Measurements from ENCODE around the gene RNF31. TPM values are rescaled to one million over a fixed set of nuclear protein-coding genes. Genes with fewer than 3 reads are reported as not detected.

The RNF31 gene
- total and polyA plus RNA-seq, 2 experiments from 2014 or later: 27.8 to 29.7 TPM

GRCh38 chr14:24100197-24100981 lies 46.9 kb upstream of the RNF31 start:
- TF ChIP-seq, protein P1, sequence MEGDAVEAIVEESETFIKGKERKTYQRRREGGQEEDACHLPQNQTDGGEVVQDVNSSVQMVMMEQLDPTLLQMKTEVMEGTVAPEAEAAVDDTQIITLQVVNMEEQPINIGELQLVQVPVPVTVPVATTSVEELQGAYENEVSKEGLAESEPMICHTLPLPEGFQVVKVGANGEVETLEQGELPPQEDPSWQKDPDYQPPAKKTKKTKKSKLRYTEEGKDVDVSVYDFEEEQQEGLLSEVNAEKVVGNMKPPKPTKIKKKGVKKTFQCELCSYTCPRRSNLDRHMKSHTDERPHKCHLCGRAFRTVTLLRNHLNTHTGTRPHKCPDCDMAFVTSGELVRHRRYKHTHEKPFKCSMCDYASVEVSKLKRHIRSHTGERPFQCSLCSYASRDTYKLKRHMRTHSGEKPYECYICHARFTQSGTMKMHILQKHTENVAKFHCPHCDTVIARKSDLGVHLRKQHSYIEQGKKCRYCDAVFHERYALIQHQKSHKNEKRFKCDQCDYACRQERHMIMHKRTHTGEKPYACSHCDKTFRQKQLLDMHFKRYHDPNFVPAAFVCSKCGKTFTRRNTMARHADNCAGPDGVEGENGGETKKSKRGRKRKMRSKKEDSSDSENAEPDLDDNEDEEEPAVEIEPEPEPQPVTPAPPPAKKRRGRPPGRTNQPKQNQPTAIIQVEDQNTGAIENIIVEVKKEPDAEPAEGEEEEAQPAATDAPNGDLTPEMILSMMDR (IDR thresholded peaks at IDR 0.05; ENCODE audit: poor library complexity): no peak
- TF ChIP-seq EZH2phosphoT487 (IDR thresholded peaks at IDR 0.05; ENCODE audit: low read depth, severe bottlenecking, unreplicated experiment): no peak
- TF ChIP-seq EZH2 (IDR thresholded peaks at IDR 0.05; ENCODE audit: borderline replicate concordance): no peak
- Histone ChIP-seq H3K9me3 (ENCODE audit: low read depth) (no peaks in the 10 kb centered on the region), H3K27me3 (no peaks in the 10 kb centered on the region), H3K4me3 (no peak overlapping the region), H3K36me3 (replicated peaks; ENCODE audit: insufficient read depth, low read depth) (no peaks in the 10 kb centered on the region), H4K20me1 (ENCODE audit: insufficient read depth, poor library complexity, severe bottlenecking) (no peaks in the 10 kb centered on the region), H3K4me2 (no peak overlapping the region), H3K27ac (no peak overlapping the region), H3K9me2 (replicated peaks; ENCODE audit: insufficient read depth) (no peaks in the 10 kb centered on the region), H2AFZ (no peak overlapping the region), H3K4me1 (ENCODE audit: insufficient read depth) (no peaks in the 10 kb centered on the region), H3K79me2 (peaks cover 20% of the 10 kb centered on the region)
- DNase-seq (ENCODE audit: low spot score): no peak
- WGBS (ENCODE audit: low lambda C conversion rate, missing lambda C conversion rate): 90% methylated on average over 4 of the region's 4 CpGs

- DNase-seq (ENCODE audit: low spot score): no peak
- no peak overlapping the region for H3K4me3 ChIP-seq
- peaks cover 16% of the 10 kb centered on the region for H3K79me2 ChIP-seq
- no peaks in the 10 kb centered on the region for H3K4me1 ChIP-seq (ENCODE audit: insufficient read depth)
- H3K27ac ChIP-seq: no peak overlapping the region
- no peaks in the 10 kb centered on the region for H3K27me3 ChIP-seq
- H2AFZ ChIP-seq: no peak overlapping the region
- 98% methylated on average over 3 of the region's 3 CpGs for WGBS (ENCODE audit: low lambda C conversion rate, missing lambda C conversion rate)
- H3K9me3 ChIP-seq (ENCODE audit: low read depth): no peaks in the 10 kb centered on the region
- no peaks in the 10 kb centered on the region for H3K9me2 ChIP-seq (replicated peaks; ENCODE audit: insufficient read depth)
- no peaks in the 10 kb centered on the region for H3K36me3 ChIP-seq (replicated peaks; ENCODE audit: insufficient read depth, low read depth)
- TF ChIP-seq, protein P1 (IDR thresholded peaks at IDR 0.05; ENCODE audit: poor library complexity): no peak
- TF ChIP-seq EZH2 (IDR thresholded peaks at IDR 0.05; ENCODE audit: borderline replicate concordance): no peak
- no peaks in the 10 kb centered on the region for H4K20me1 ChIP-seq (ENCODE audit: insufficient read depth, poor library complexity, severe bottlenecking)
- H3K4me2 ChIP-seq: no peak overlapping the region
Observed at GRCh38 chr14:24100982-24101494, 46.3 kb upstream of the RNF31 start.

DNA sequence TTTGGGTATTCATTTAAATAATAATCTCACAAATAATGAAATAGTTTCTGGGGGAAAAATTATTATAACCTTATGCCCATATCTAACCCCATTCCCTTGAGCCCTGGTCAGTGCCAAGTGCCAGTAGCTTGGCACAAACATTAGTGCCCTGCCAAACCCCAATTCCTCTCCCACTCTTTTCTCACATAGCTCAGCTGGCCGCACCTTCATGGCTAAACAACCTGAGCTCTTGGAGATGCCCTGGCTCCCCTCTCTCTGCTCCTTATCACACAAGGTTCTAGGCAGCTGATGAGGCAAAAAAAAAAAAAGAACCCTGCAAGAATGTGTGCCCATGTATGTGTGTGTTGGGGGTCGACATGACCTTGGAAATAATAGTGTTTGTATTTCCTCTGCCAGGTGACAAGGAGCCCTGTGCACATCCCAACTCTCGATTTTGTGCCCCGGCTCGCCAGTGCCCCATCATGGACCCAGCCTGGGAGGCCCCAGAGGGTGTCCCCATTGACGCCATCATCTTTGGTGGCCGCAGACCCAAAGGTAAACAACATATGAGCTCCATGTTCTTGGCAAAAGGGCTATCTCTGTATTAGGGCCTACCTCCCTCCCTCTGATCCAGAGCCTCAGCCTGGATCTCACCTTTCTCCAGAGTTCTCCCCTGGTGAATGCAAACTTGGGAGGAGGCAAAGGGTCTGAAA lies 44.8 kb upstream of the RNF31 start:
- H3K27me3 ChIP-seq: no peaks in the 10 kb centered on the region
- no peak overlapping the region for H3K27ac ChIP-seq
- no peaks in the 10 kb centered on the region for H3K9me3 ChIP-seq (ENCODE audit: low read depth)
- H3K9me2 ChIP-seq (replicated peaks; ENCODE audit: insufficient read depth): no peaks in the 10 kb centered on the region
- no peaks in the 10 kb centered on the region for H3K36me3 ChIP-seq (replicated peaks; ENCODE audit: insufficient read depth, low read depth)
- H2AFZ ChIP-seq: no peak overlapping the region
- H3K4me1 ChIP-seq (ENCODE audit: insufficient read depth): no peaks in the 10 kb centered on the region
- no peak overlapping the region for H3K4me3 ChIP-seq
- no peaks in the 10 kb centered on the region for H4K20me1 ChIP-seq (ENCODE audit: insufficient read depth, poor library complexity, severe bottlenecking)
- H3K79me2 ChIP-seq: peaks cover 4% of the 10 kb centered on the region
- no peak for DNase-seq (ENCODE audit: low spot score)
- 99% methylated on average over 7 of the region's 7 CpGs for WGBS (ENCODE audit: low lambda C conversion rate, missing lambda C conversion rate)
- TF ChIP-seq, protein P1 (IDR thresholded peaks at IDR 0.05; ENCODE audit: poor library complexity): no peak
- TF ChIP-seq EZH2 (IDR thresholded peaks at IDR 0.05; ENCODE audit: borderline replicate concordance): no peak
- no peak for TF ChIP-seq EZH2phosphoT487 (IDR thresholded peaks at IDR 0.05; ENCODE audit: low read depth, severe bottlenecking, unreplicated experiment)
- H3K4me2 ChIP-seq: no peak overlapping the region
